HT1080 (cell line): Measurements from ENCODE around the gene ABHD17C. TPM values are rescaled to one million over a fixed set of nuclear protein-coding genes. Genes with fewer than 3 reads are reported as not detected.
A peak's percentile ranks its signal among the peaks of the same experiment; 100 is the strongest.
"Not testable (repeated sequence)": the region's sequence is repeated elsewhere in the genome, so short reads cannot be mapped to it uniquely, and the experiment has no call there.

Experiments
- DNase-seq: peaks from one replicate; pipeline ENCODE4 v3.0.0-alpha.2; 2015; ENCODE audit warnings: low read depth
- polyA plus RNA-seq, 2 experiments: library from polyadenylated mRNA; depleted of rRNA; stranded (reverse); fragments of >200 nt; gene quantifications; 2 replicates each; pipeline ENCODE4 v1.2.3, GENCODE V29; 2015
- total RNA-seq: library from RNA; depleted of rRNA; stranded (reverse); fragments of >200 nt; shearing (Covaris generic); gene quantifications from 2 replicates; pipeline ENCODE4 v1.2.3, GENCODE V29; 2014; rRNA removed

ABHD17C gene
- total RNA-seq: 4.0 and 8.0 TPM in 2 replicates
- 20.3 and 26.0 TPM in 2 replicates for polyA plus RNA-seq (2015; cell fraction: cytosol; rRNA removed)
- polyA plus RNA-seq (2015; cell fraction: nucleus; rRNA removed): 13.8 and 14.0 TPM in 2 replicates

GRCh38 chr15:80695099-80695910 lies at the start of gene ABHD17C:
ABHD17C (plus strand) TSS chr15:80695310; CDS start chr15:80695430, 120 bp downstream.
- peak; percentile 28 for DNase-seq

- peak; percentile 66 for DNase-seq
Measured at GRCh38 chr15:80645494-80646065, 49.5 kb upstream of the ABHD17C start.

GRCh38 chr15:80647424-80647823 lies 47.7 kb upstream of the ABHD17C start:
- not testable (repeated sequence) for DNase-seq

- no peak for DNase-seq
Measured at GRCh38 chr15:80654299-80654698, 40.8 kb upstream of the ABHD17C start.

- DNase-seq: no peak
Measured at GRCh38 chr15:80659375-80659774, 35.7 kb upstream of the ABHD17C start.

- peak; percentile 57 for DNase-seq
Measured at GRCh38 chr15:80660119-80660518, 35.0 kb upstream of the ABHD17C start.

- peak; percentile 33 for DNase-seq
Measured at GRCh38 chr15:80662129-80662528, 33.0 kb upstream of the ABHD17C start.

GRCh38 chr15:80662757-80663553 lies 32.2 kb upstream of the ABHD17C start:
- no peak for DNase-seq

GRCh38 chr15:80665151-80665550 lies 30.0 kb upstream of the ABHD17C start:
- no peak for DNase-seq

- DNase-seq: no peak
Measured at GRCh38 chr15:80667936-80668335, 27.2 kb upstream of the ABHD17C start.

- no peak for DNase-seq
Measured at GRCh38 chr15:80668546-80669236, 26.4 kb upstream of the ABHD17C start.

- peak; percentile 35 for DNase-seq
Measured at GRCh38 chr15:80669663-80670273, 25.3 kb upstream of the ABHD17C start.

GRCh38 chr15:80673561-80674244 lies 21.4 kb upstream of the ABHD17C start:
- no peak for DNase-seq

GRCh38 chr15:80674245-80674614 lies 20.9 kb upstream of the ABHD17C start:
- DNase-seq: no peak

GRCh38 chr15:80677041-80677440 lies 18.1 kb upstream of the ABHD17C start:
- DNase-seq: no peak

GRCh38 chr15:80679167-80679803 lies 15.8 kb upstream of the ABHD17C start:
- no peak for DNase-seq

- no peak for DNase-seq
Measured at GRCh38 chr15:80679804-80680175, 15.3 kb upstream of the ABHD17C start.

- no peak for DNase-seq
Measured at GRCh38 chr15:80682201-80682600, 12.9 kb upstream of the ABHD17C start.

GRCh38 chr15:80684697-80685096 lies 10.4 kb upstream of the ABHD17C start:
- no peak for DNase-seq

GRCh38 chr15:80685628-80686027 lies 9.5 kb upstream of the ABHD17C start:
- DNase-seq: no peak
